ENCODE results near the gene RALGAPB. TPM values are rescaled to one million over a fixed set of nuclear protein-coding genes. Genes with fewer than 3 reads are reported as not detected.

RALGAPB gene
- total RNA-seq, 1 experiment from 2014 or later: 6.2 TPM

- no peaks in the 10 kb centered on the region for H3K9me3 ChIP-seq
- peaks cover 76% of the 10 kb centered on the region for H3K36me3 ChIP-seq
- H3K4me3 ChIP-seq: no peak overlapping the region
- H3K27me3 ChIP-seq: no peaks in the 10 kb centered on the region
- no peak for DNase-seq
Measured at GRCh38 chr20:38550274-38550673, 77.6 kb downstream of the RALGAPB start.

GRCh38 chr20:38551056-38551626 is 78.5 kb downstream of the RALGAPB start:
- no peaks in the 10 kb centered on the region for H3K27me3 ChIP-seq
- H3K9me3 ChIP-seq: no peaks in the 10 kb centered on the region
- peaks cover 75% of the 10 kb centered on the region for H3K36me3 ChIP-seq
- no peak overlapping the region for H3K4me3 ChIP-seq
- DNase-seq: no peak

- DNase-seq: no peak
- H3K36me3 ChIP-seq: peaks cover 50% of the 10 kb centered on the region
Measured at GRCh38 chr20:38554986-38555385, 82.3 kb downstream of the RALGAPB start.

GRCh38 chr20:38555395-38555794 is 82.8 kb downstream of the RALGAPB start:
- no peaks in the 10 kb centered on the region for H3K9me3 ChIP-seq
- no peak overlapping the region for H3K4me3 ChIP-seq
- H3K27me3 ChIP-seq: no peaks in the 10 kb centered on the region
- H3K36me3 ChIP-seq: peaks cover 48% of the 10 kb centered on the region
- no peak for DNase-seq

More at GRCh38 chr20:38554986-38555385, 82.3 kb downstream of the RALGAPB start:
- Histone ChIP-seq H3K4me3 (no peak overlapping the region), H3K27me3 (no peaks in the 10 kb centered on the region), H3K9me3 (no peaks in the 10 kb centered on the region)

- no peaks in the 10 kb centered on the region for H3K27me3 ChIP-seq
- H3K4me3 ChIP-seq: no peak overlapping the region
- DNase-seq: no peak
- H3K9me3 ChIP-seq: no peaks in the 10 kb centered on the region
- peaks cover 32% of the 10 kb centered on the region for H3K36me3 ChIP-seq
Measured at GRCh38 chr20:38557174-38557573, 84.5 kb downstream of the RALGAPB start.

- H3K4me3 ChIP-seq: no peak overlapping the region
- DNase-seq: no peak
- peaks cover 26% of the 10 kb centered on the region for H3K36me3 ChIP-seq
- H3K27me3 ChIP-seq: no peaks in the 10 kb centered on the region
- H3K9me3 ChIP-seq: no peaks in the 10 kb centered on the region
Measured at GRCh38 chr20:38558596-38559360, 86.1 kb downstream of the RALGAPB start.

GRCh38 chr20:38559764-38560163 is 87.1 kb downstream of the RALGAPB start:
- Histone ChIP-seq H3K4me3 (no peak overlapping the region), H3K9me3 (no peaks in the 10 kb centered on the region), H3K36me3 (peaks cover 25% of the 10 kb centered on the region), H3K27me3 (no peaks in the 10 kb centered on the region)
- no peak for DNase-seq

GRCh38 chr20:38563802-38564431 is 91.3 kb downstream of the RALGAPB start:
- H3K27me3 ChIP-seq: no peaks in the 10 kb centered on the region
- H3K4me3 ChIP-seq: no peak overlapping the region
- H3K9me3 ChIP-seq: no peaks in the 10 kb centered on the region
- no peak for DNase-seq
- peaks cover 34% of the 10 kb centered on the region for H3K36me3 ChIP-seq

- DNase-seq: no peak
- H3K27me3 ChIP-seq: no peaks in the 10 kb centered on the region
- H3K4me3 ChIP-seq: no peak overlapping the region
- no peaks in the 10 kb centered on the region for H3K9me3 ChIP-seq
- H3K36me3 ChIP-seq: peaks cover 32% of the 10 kb centered on the region
Measured at GRCh38 chr20:38564680-38565079, 92.0 kb downstream of the RALGAPB start.

- peaks cover 43% of the 10 kb centered on the region for H3K36me3 ChIP-seq
- no peak overlapping the region for H3K4me3 ChIP-seq
- no peak for DNase-seq
- H3K9me3 ChIP-seq: no peaks in the 10 kb centered on the region
- H3K27me3 ChIP-seq: no peaks in the 10 kb centered on the region
Measured at GRCh38 chr20:38566036-38566598, 93.5 kb downstream of the RALGAPB start.

GRCh38 chr20:38569747-38570525 is 97.3 kb downstream of the RALGAPB start:
- Histone ChIP-seq H3K9me3 (no peaks in the 10 kb centered on the region), H3K36me3 (peaks cover 46% of the 10 kb centered on the region), H3K4me3 (no peak overlapping the region), H3K27me3 (no peaks in the 10 kb centered on the region)
- DNase-seq: no peak

- H3K4me3 ChIP-seq: no peak overlapping the region
- H3K27me3 ChIP-seq: no peaks in the 10 kb centered on the region
- DNase-seq: no peak
- peaks cover 57% of the 10 kb centered on the region for H3K36me3 ChIP-seq
- H3K9me3 ChIP-seq: no peaks in the 10 kb centered on the region
Measured at GRCh38 chr20:38573413-38573812, 100.8 kb downstream of the RALGAPB start.

GRCh38 chr20:38579219-38579910 is 106.7 kb downstream of the RALGAPB start:
- no peaks in the 10 kb centered on the region for H3K9me3 ChIP-seq
- H3K27me3 ChIP-seq: no peaks in the 10 kb centered on the region
- H3K4me3 ChIP-seq: no peak overlapping the region
- peaks cover 39% of the 10 kb centered on the region for H3K36me3 ChIP-seq
- DNase-seq: no peak

GRCh38 chr20:38579921-38580320 is 107.3 kb downstream of the RALGAPB start:
- DNase-seq: no peak
- H3K4me3 ChIP-seq: no peak overlapping the region
- peaks cover 33% of the 10 kb centered on the region for H3K36me3 ChIP-seq

GRCh38 chr20:38581013-38581412 is 108.4 kb downstream of the RALGAPB start, which contains the start of gene ADIG:
ADIG (plus strand) TSS chr20:38581197; CDS start chr20:38581251, 54 bp downstream.
- Histone ChIP-seq H3K36me3 (peaks cover 22% of the 10 kb centered on the region), H3K4me3 (no peak within 1 kb of the TSS), H3K27me3 (no peaks in the 10 kb centered on the region), H3K9me3 (no peaks in the 10 kb centered on the region)
- DNase-seq: no peak

More at GRCh38 chr20:38579921-38580320, 107.3 kb downstream of the RALGAPB start:
- Histone ChIP-seq H3K27me3 (no peaks in the 10 kb centered on the region), H3K9me3 (no peaks in the 10 kb centered on the region)

GRCh38 chr20:38581830-38582358 is 109.3 kb downstream of the RALGAPB start:
- H3K4me3 ChIP-seq: no peak overlapping the region
- no peaks in the 10 kb centered on the region for H3K9me3 ChIP-seq
- peaks cover 13% of the 10 kb centered on the region for H3K36me3 ChIP-seq
- no peaks in the 10 kb centered on the region for H3K27me3 ChIP-seq
- DNase-seq: no peak
